HG02852 (cell line): ENCODE results near the gene PDSS1.
A peak's percentile ranks its signal among the peaks of the same experiment; 100 is the strongest.

Source experiments
- ATAC-seq: cut with Tn5 transposase; IDR thresholded peaks from one replicate; pipeline ENCODE4 v1.9.1; 2021; ENCODE audit warnings: mild to moderate bottlenecking, moderate library complexity; ENCODE audit not compliant: unreplicated experiment

Gene PDSS1

DNA sequence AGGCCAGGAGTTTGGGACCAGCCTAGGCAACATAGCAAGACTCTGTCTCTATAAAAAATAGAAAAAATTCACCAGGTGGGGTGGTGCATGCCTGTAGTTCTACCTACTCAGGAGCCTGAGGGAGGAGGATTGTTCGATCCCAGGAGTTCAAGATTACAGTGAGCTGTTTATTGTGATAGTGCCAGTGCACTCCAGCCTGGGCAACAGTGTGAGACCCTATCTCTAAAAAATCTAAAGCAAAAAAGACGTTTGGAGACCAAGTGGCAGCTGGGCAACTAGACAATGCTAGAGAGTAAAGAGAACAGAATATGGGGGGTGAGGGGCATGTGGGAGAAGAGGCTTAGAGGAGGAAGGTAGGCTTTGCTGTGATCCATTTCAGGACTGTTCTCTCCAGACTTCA, 1.4 kb downstream of the PDSS1 start:
- no peak for ATAC-seq

GRCh38 chr10:26699631-26700030, 2.1 kb downstream of the PDSS1 start:
- no peak for ATAC-seq

- no peak for ATAC-seq
Observed at GRCh38 chr10:26700884-26701630, 3.6 kb downstream of the PDSS1 start.

DNA sequence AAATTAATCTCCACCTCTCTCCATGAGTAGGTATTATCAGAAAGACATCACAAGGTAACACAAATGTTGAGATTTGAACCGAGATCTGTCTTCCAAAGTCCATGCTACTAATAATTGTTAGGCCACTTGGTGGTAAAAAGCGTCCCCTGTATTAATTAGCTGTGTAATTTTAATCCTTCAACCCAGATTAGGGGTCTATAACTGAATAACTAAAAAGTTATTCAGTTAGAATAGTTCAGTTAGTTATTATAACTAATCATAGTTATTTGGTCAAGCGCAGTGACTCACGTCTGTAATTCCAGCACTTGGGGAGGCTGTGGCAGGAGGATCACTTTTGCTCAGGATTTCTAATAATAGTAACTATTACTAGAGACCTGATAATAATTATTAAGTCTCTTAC, 5.6 kb downstream of the PDSS1 start:
- ATAC-seq, result no peak

GRCh38 chr10:26703974-26704373, 6.5 kb downstream of the PDSS1 start:
- no peak for ATAC-seq

DNA sequence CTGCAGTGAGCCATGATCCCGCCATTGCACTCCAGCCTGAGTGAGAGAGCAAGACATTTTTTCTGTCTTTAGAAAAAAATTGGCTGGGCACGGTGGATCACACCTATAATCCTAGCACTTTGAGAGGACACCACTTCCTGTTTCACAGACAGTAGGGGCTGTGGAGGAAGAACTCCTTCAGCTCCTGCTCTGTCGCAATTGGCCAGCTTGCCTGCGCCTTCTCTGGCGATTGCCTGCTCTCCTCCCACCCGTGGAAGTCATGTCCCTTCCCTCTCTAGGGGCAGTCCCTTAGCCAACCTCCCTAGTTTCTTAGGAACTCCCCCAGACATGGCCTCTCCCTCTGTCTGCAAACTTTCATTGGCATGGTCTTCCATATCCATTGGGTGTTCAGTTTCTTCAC, 8.7 kb downstream of the PDSS1 start:
- no peak for ATAC-seq

GRCh38 chr10:26706936-26707335, 9.4 kb downstream of the PDSS1 start:
- ATAC-seq, result no peak

DNA sequence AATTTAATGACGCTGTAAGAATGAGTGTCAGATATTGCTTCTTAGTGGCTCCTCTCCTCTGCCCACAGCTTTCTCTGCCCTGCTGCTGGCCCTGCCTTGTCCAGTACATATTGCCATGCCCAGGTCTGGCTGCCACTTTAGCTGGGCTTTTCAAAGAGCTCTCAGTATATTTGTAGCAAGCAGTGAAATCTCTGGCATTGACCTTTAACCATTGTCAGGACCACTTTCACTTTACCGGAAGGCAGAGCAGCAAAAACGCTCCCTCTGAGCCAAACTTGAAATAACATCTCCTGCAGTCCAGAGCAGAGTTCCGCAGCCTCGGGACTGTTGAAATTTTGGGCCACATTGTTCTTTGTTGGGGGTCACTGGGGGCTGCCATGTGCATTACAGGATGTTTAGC, 13.8 kb downstream of the PDSS1 start:
- ATAC-seq, result no peak

- ATAC-seq, result no peak
Observed at GRCh38 chr10:26714415-26715136, 17.1 kb downstream of the PDSS1 start.

GRCh38 chr10:26715137-26715487, 17.6 kb downstream of the PDSS1 start:
- no peak for ATAC-seq

GRCh38 chr10:26717476-26717875, 20.0 kb downstream of the PDSS1 start:
- no peak for ATAC-seq

DNA sequence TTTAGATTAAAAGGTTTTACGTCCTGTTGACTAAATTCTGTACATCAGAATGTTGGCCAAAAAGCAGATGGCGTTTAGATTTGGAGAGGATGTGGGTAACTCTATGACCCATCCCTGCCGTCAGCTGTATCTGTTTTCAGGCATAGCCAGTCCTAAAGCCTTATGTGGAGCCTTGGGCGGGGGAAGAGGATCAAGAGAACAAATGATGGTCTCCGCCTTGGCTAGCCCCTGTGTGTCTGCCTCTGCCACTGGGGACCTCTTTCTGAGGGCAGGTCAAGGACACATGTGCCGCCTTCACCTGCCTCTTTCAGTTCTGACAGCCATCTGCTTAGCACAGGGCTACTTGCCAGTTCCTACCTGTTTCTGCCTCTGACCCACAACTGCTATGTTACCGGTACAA, 24.1 kb downstream of the PDSS1 start:
- no peak for ATAC-seq

- no peak for ATAC-seq
Observed at GRCh38 chr10:26723016-26723415, 25.5 kb downstream of the PDSS1 start.

GRCh38 chr10:26725837-26726727, 28.6 kb downstream of the PDSS1 start:
- peak; percentile 55 for ATAC-seq

GRCh38 chr10:26727005-26727404, 29.5 kb downstream of the PDSS1 start:
- no peak for ATAC-seq

DNA sequence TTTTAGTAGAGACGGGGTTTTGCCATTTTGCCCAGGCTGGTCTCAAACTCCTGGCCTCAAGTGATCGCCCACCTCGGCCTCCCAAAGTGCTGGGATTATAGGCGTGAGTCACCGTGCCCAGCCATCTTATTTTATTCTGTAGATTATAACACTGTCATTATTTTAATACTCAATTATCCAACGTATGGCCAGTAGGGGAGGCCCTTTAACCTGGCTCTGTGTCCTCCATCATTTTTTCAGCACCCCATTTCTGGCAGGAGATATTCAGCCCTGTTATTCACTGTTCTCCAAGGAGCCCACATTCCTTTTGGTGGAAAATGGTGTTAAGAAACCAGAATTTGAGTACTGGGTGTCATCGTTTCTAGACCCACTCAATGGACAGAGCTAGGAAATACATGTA, 31.5 kb downstream of the PDSS1 start:
- no peak for ATAC-seq

DNA sequence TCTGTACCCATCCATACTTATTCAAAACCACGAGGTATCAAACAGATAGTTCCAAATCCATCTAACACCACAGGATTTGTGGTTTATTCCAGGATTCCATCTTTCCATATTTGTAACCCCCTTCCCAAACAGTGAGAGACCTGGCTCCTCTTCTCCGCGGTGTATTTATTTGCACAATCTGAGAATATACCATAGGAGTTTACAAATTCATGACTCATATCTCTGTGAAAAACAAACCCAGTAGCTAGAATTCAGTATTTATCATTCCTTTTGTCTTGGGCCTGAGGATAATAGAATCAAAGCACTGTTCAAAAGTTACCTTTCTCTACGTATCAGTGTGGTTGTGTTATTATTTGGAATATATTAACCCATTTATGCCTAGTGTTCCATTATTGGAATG, 31.9 kb downstream of the PDSS1 start:
- ATAC-seq, result no peak

DNA sequence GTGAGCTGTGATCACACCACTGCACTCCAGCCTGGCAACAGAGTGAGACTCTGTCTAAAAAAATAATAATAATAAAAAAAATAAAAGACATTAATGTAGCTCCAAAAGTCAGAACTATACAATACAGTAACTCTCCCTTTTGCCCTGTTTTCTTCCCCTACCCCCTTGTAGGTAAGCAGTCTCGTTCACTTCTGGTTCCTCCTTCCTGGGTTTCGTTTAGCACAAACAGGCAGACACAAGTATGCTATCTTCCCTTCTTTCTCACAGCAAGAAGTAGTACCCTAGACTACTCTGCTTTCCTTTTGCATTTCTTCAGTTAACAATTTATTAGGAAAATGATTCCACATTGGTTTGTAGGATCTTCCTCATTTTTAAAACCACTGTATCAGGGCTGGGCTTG, 33.1 kb downstream of the PDSS1 start:
- ATAC-seq, result no peak

DNA sequence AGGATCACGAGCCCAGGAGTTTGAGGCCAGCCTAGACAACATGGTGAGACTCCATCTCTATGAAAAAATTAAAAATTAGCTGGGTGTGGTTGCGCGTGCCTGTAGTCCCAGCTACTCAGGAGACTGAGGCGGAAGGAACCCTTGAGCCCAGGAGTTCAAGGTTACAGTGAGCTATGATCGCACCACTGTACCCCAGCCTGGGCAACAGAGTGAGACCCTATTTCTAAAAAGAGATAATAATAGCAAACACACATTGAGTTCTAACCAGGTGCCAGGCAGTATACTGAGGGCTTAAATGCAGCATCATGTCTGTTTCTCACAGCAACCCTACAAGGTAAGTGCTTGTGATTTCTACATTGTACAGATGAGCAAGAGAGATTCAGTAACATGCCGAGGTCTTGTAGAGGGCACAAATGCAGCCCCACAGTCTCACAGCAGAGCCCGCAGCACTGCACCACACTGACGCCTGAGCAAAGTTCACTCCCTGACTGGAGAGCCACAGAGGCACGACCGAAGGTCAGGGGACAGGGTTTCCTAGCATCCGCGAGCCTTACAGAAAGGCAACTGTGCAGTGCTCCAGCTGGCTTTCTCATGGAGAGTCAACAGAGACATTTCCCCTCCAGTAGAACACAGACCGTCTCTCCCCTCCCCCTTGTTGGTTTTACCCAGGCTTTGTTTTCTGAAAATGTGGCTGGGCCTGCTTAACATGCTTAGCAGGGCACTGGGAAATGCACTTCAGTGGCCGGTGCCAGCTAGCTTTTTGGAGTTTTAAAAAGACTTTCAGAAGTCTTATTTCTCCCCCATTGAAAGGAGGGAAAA, 36.5 kb downstream of the PDSS1 start:
- ATAC-seq, result no peak

- no peak for ATAC-seq
Observed at GRCh38 chr10:26735435-26735834, 37.9 kb downstream of the PDSS1 start.

GRCh38 chr10:26737730-26738129, 40.2 kb downstream of the PDSS1 start:
- peak; percentile 78 for ATAC-seq
